K562 (cell line): Measurements from ENCODE around the gene LIMS2. TPM values are rescaled to one million over a fixed set of nuclear protein-coding genes. Genes with fewer than 3 reads are reported as not detected.

ENCODE experiments used
- ATAC-seq: fragments of 200-7000 bp; cut with Tn5 transposase; 3 replicates; pipeline ENCODE4 v1.9.1; 2020; ENCODE audit warnings: moderate library complexity
- BruUV-seq: library from RNA; stranded (reverse); fragments of 400-500 nt; replicated peaks from 2 replicates; lab custom pipeline; 2021; lab: Mats Ljungman, UMichigan
- CTCF ChIA-PET: fragments of 300-600 bp; formaldehyde crosslinking; extraction: SDS; loops from one replicate; lab custom pipeline; 2021; ENCODE audit warnings: low intra/inter-chr PET ratio; lab: Yijun Ruan, JAX
- POLR2A ChIA-PET: fragments of 300-600, 350-650 bp; sonication (Branson Sonifier 250); formaldehyde crosslinking; extraction: SDS; loops from one replicate; lab custom pipeline; 2021; ENCODE audit warnings: antibody characterized with exemption, inconsistent platforms; lab: Yijun Ruan, JAX
- DNase-seq, 4 experiments: peaks; one replicate each; pipeline versions ENCODE4 v3.0.0 to v3.0.0-alpha.2; 2011 to 2018; ENCODE audit warnings: low spot score in 3 of 4, mixed read lengths in 3 of 4; ENCODE audit errors: extremely low read depth in 1 of 4
- FAIRE-seq: peaks from 2 replicates; lab custom pipeline; 2011; peaks lifted over from hg19 to GRCh38; lab: Jason Lieb, UNC
- H2AFZ ChIP-seq: 2 replicates; pipeline ENCODE4 v1.6.0; 2011; ENCODE audit warnings: low read depth, low read length, control low read depth, inconsistent platforms
- H3K27ac ChIP-seq: fragments of 200-600 bp; 3 replicates; pipeline ENCODE4 v1.8.0; 2011; ENCODE audit warnings: low read depth, mild to moderate bottlenecking, control low read depth, inconsistent platforms, low read length, moderate library complexity, mixed read lengths; ENCODE audit errors: extremely low read depth
- H3K27me3 ChIP-seq, 2 experiments: fragments of 300-600 bp in 1 of 2; 2 replicates in 1 of 2; 3 replicates in 1 of 2; pipeline versions ENCODE4 v1.6.0 to v1.8.0; 2011; ENCODE audit warnings: inconsistent platforms in 2 of 2, low read length in 2 of 2, mild to moderate bottlenecking in 1 of 2, mixed read lengths in 1 of 2, moderate library complexity in 1 of 2; ENCODE audit not compliant: control insufficient read depth in 2 of 2, insufficient read depth in 2 of 2
- H3K36me3 ChIP-seq: fragments of 300-600 bp; 3 replicates; pipeline ENCODE4 v1.8.0; 2011; ENCODE audit warnings: mild to moderate bottlenecking, low read length, inconsistent platforms; ENCODE audit not compliant: control insufficient read depth, insufficient read depth
- H3K4me1 ChIP-seq, 2 experiments: fragments of 200-600 bp in 1 of 2; replicated peaks in 1 of 2; 2 replicates in 1 of 2; 3 replicates in 1 of 2; pipeline versions ENCODE4 v1.5.1 to v1.8.0; 2011; ENCODE audit warnings: inconsistent platforms in 2 of 2, low read length in 2 of 2, mild to moderate bottlenecking in 1 of 2, mixed read lengths in 1 of 2, moderate library complexity in 1 of 2; ENCODE audit not compliant: control insufficient read depth in 2 of 2, insufficient read depth in 2 of 2
- H3K4me2 ChIP-seq: 2 replicates; pipeline ENCODE4 v1.6.1; 2011; ENCODE audit warnings: low read length, control low read depth, inconsistent platforms, mixed read lengths; ENCODE audit not compliant: insufficient read depth
- H3K4me3 ChIP-seq: fragments of 200-600 bp; sonication (generic), shearing (Covaris generic); 2 replicates; pipeline ENCODE4 v1.5.1; 2016; ENCODE audit warnings: control low read depth, inconsistent platforms
- H3K79me2 ChIP-seq: fragments of 200-600 bp; 3 replicates; pipeline ENCODE4 v1.8.0; 2011; ENCODE audit warnings: low read length, inconsistent platforms; ENCODE audit not compliant: control insufficient read depth, insufficient read depth
- H3K9ac ChIP-seq, 2 experiments: 2 replicates each; pipeline versions ENCODE4 v1.6.0 to v1.6.1; 2011; ENCODE audit warnings: low read depth in 2 of 2, low read length in 2 of 2, control low read depth in 1 of 2, inconsistent platforms in 1 of 2, mild to moderate bottlenecking in 1 of 2, mixed read lengths in 1 of 2; ENCODE audit not compliant: insufficient read depth in 1 of 2
- H3K9me1 ChIP-seq: one replicate; pipeline ENCODE4 v1.6.0; 2011; ENCODE audit warnings: inconsistent platforms, mild to moderate bottlenecking, low read length, moderate library complexity; ENCODE audit not compliant: control insufficient read depth, insufficient read depth
- H3K9me3 ChIP-seq: replicated peaks from 2 replicates; pipeline ENCODE4 v1.5.1; 2011; ENCODE audit warnings: low read depth, low read length, inconsistent platforms; ENCODE audit not compliant: control insufficient read depth, insufficient read depth
- H4K20me1 ChIP-seq: replicated peaks from 2 replicates; pipeline ENCODE4 v1.6.1; 2011; ENCODE audit warnings: low read length, inconsistent platforms, mixed read lengths; ENCODE audit not compliant: control insufficient read depth, insufficient read depth
- CBFA2T3 ChIP-seq: fragments of 450-650 bp; IDR thresholded peaks from 2 replicates; pipeline ENCODE4 v1.6.1; 2017
- DDX20 ChIP-seq: fragments of 450-650 bp; IDR thresholded peaks from 2 replicates; pipeline ENCODE4 v1.6.1; 2016; ENCODE audit warnings: missing genetic modification characterization, low read depth, mild to moderate bottlenecking, missing compliant biosample characterization, moderate library complexity
- ELF2 ChIP-seq: fragments of 250-450 bp; sonication (Bioruptor Pico); IDR thresholded peaks from 2 replicates; pipeline ENCODE4 v1.5.0; 2021; ENCODE audit warnings: mild to moderate bottlenecking
- EP300 ChIP-seq: IDR thresholded peaks from 2 replicates; pipeline ENCODE4 v1.6.1; 2012; ENCODE audit warnings: low read length, improper control_type of control experiment
- HLTF ChIP-seq: fragments of 450-650 bp; IDR thresholded peaks from 2 replicates; pipeline ENCODE4 v1.6.1; 2016
- MECOM ChIP-seq: fragments of 250-450 bp; sonication (Bioruptor Pico); IDR thresholded peaks from 2 replicates; pipeline ENCODE4 v1.8.0; 2022; ENCODE audit warnings: inconsistent platforms
- NUFIP1 ChIP-seq: fragments of 450-650 bp; IDR thresholded peaks from 2 replicates; pipeline ENCODE4 v1.6.1; 2018; ENCODE audit not compliant: partially characterized antibody
- PTRF ChIP-seq: fragments of 450-650 bp; IDR thresholded peaks from 2 replicates; pipeline ENCODE4 v1.6.1; 2016; ENCODE audit warnings: mild to moderate bottlenecking, missing genetic modification characterization, missing compliant biosample characterization
- SIN3A ChIP-seq, 2 experiments: fragments of 150-350 bp in 1 of 2; IDR thresholded peaks; 2 replicates each; pipeline ENCODE4 v1.6.1; 2011 to 2016; ENCODE audit warnings: borderline replicate concordance in 2 of 2, low read depth in 2 of 2, low read length in 2 of 2, mild to moderate bottlenecking in 2 of 2, moderate library complexity in 2 of 2; ENCODE audit not compliant: control insufficient read depth in 1 of 2
- SMARCB1 ChIP-seq: IDR thresholded peaks from 2 replicates; pipeline ENCODE4 v1.6.1; 2011; ENCODE audit warnings: improper control_type of control experiment, low read depth; ENCODE audit not compliant: insufficient read length
- ZNF212 ChIP-seq: fragments of 450-650 bp; formaldehyde crosslinking; IDR thresholded peaks from 2 replicates; pipeline ENCODE4 v1.4.0; 2020; ENCODE audit warnings: mild to moderate bottlenecking
- ZNF239 ChIP-seq: fragments of 250-450 bp; sonication (Bioruptor Pico); IDR thresholded peaks from 2 replicates; pipeline ENCODE4 v1.4.0; 2020; ENCODE audit warnings: mild to moderate bottlenecking
- ZNF766 ChIP-seq: fragments of 200-800 bp; sonication (Bioruptor generic); conservative IDR thresholded peaks from 2 replicates; pipeline ENCODE4 v1.6.1; 2016; ENCODE audit warnings: missing genetic modification characterization, missing compliant biosample characterization
- WGBS: fragments of 100-300 bp; shearing (Covaris generic); methylation state at CpG from one replicate; pipeline ENCODE4 v1.1.6; 2016; ENCODE audit warnings: low coverage, mixed read lengths; ENCODE audit not compliant: insufficient coverage; ENCODE audit errors: missing lambda C conversion rate; 5-methylcytosine and 5-hydroxymethylcytosine counted together
- in situ Hi-C: fragments of 300-500 bp; cut with MboI; formaldehyde crosslinking; loops from 4 replicates; pipeline ENCODE4 v1.15.0; 2018; ENCODE audit warnings: inconsistent platforms, mixed read lengths
- intact Hi-C: fragments of 100-400 bp; cut with micrococcal nuclease; formaldehyde crosslinking; loops from 2 replicates; pipeline ENCODE4 v1.14.2; 2022
- polyA plus RNA-seq, 8 experiments: library from polyadenylated mRNA; depleted of rRNA in 4 of 8; stranded (reverse) in 5 of 8; unstranded in 3 of 8; fragments of >200 nt; fragmentation: Nextera tagmentation in 2 of 8; fragmentation: Illumina TruSeq in 1 of 8; extraction: Ambion mirVana in 2 of 8; extraction: Trizol in 1 of 8; gene quantifications; 2 replicates each; pipeline versions ENCODE4 v1.2.1 to v1.2.3, GENCODE V29; 2011 to 2014; ENCODE audit warnings: inconsistent platforms in 1 of 8, missing spikeins in 1 of 8
- total RNA-seq, 7 experiments: library from RNA; depleted of rRNA in 6 of 7; stranded (reverse); fragments of >200 nt in 6 of 7; fragmentation: Illumina TruSeq in 2 of 7; extraction: Trizol in 2 of 7; gene quantifications; 2 replicates each; pipeline versions ENCODE4 v1.2.1 to v1.2.3, GENCODE V29; 2011 to 2021; ENCODE audit warnings: low replicate concordance in 1 of 7
- TF ChIP-seq, protein P1 (sequence below): fragments of 250-450 bp; sonication (Bioruptor Pico); IDR thresholded peaks from 2 replicates; pipeline ENCODE4 v1.4.0; 2020; ENCODE audit warnings: mild to moderate bottlenecking
- TF ChIP-seq, protein P2 (sequence below): fragments of 250-450 bp; sonication (Bioruptor Pico); IDR thresholded peaks from 2 replicates; pipeline ENCODE4 v1.5.0; 2021; ENCODE audit warnings: mild to moderate bottlenecking, borderline replicate concordance

Gene LIMS2
- total and polyA plus RNA-seq, 9 of the 15 experiments (the other 6 are each of a cell fraction or from before 2014, with no cell fraction given): 0.04 to 0.22 TPM; not detected in 7

DNA sequence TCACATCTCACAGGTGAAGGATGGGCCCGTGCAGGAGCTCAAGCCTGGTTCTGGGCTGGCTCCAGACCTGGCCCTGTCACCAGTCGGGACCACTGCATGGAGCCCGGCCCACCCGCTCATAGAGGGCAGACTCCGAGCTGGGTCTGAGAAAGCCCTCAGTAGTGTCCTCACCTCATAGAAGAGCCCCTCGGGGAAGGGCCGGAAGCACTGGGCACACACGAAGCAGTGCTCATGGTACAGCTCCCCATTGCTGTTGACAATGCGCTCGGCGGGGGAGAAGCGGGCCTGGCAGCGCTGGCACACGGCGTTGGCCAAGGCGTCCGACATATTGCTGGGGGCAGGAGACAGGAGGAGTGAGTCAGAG lies 18.1 kb downstream of the LIMS2 start (continued):
- TF ChIP-seq SIN3A (IDR thresholded peaks at IDR 0.05; ENCODE audit: borderline replicate concordance in 2 of 2, control insufficient read depth in 1 of 2, low read depth in 2 of 2, low read length in 2 of 2): no peak
- TF ChIP-seq ELF2 (CRISPR knock-in tag): no peak
- TF ChIP-seq MECOM (CRISPR knock-in tag): no peak
- TF ChIP-seq EP300: no peak

DNA sequence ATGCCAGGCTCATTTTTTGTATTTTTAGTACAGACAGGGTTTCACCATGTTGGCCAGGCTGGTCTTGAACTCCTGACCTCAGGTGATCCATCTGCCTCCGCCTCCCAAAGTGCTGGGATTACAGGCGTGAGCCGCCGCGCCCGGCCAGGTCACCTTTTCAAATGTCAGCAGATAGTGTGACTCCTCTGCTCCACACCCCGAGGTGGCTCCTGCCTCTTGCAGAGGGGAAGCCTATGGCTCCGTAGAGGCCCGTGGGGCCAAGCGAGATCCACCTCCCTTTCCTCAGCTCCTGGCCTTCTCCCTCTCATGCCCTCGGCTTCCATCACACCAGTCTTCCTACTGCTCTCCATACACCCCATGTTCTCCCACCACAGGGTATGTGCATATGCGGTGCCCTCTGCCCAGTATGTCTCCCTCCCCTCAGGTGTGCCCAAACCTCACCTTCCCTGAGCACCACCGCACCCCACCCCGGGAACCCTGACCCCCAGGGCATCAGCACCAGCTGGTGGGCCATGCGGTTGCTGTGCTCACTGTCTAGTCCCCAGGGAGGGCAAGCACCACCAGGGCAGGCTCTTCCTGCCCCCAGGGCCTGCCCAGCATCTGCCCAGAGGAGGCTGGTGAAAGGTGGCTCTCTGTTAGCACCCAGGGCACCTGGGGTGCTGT lies 18.6 kb downstream of the LIMS2 start:
- H3K9me1 ChIP-seq: no peaks in the 10 kb centered on the region
- no peaks in the 10 kb centered on the region; the same call in 1 of the 2 replicates for H3K9me3 ChIP-seq
- peaks cover 10% of the 10 kb centered on the region; the same call in 1 of the 2 replicates for H4K20me1 ChIP-seq
- ATAC-seq (no peak), FAIRE-seq (no peak), DNase-seq (no peak)
- no peaks in the 10 kb centered on the region for H3K79me2 ChIP-seq
- WGBS: 5% methylated on average over 11 of the region's 15 CpGs
- H3K4me3 ChIP-seq: no peak overlapping the region
- H3K9ac ChIP-seq: no peak overlapping the region; a peak in 1 of 4 replicates
- intact Hi-C loops: no loop called here
- in situ Hi-C loops: no loop called here
- H3K36me3 ChIP-seq: no peaks in the 10 kb centered on the region
- H3K4me1 ChIP-seq: peaks cover under 1 to 15% of the 10 kb centered on the region in 2 experiments; a peak in 2 of 5 replicates
- TF ChIP-seq ZNF239 (CRISPR knock-in tag) (no peak), ZNF212 (no peak), ZNF766 (CRISPR knock-in tag) (no peak), CBFA2T3 (no peak), NUFIP1 (no peak), DDX20 (tag) (no peak), SMARCB1 (no peak), HLTF (no peak), PTRF (tag) (no peak)
- TF ChIP-seq, protein P1, sequence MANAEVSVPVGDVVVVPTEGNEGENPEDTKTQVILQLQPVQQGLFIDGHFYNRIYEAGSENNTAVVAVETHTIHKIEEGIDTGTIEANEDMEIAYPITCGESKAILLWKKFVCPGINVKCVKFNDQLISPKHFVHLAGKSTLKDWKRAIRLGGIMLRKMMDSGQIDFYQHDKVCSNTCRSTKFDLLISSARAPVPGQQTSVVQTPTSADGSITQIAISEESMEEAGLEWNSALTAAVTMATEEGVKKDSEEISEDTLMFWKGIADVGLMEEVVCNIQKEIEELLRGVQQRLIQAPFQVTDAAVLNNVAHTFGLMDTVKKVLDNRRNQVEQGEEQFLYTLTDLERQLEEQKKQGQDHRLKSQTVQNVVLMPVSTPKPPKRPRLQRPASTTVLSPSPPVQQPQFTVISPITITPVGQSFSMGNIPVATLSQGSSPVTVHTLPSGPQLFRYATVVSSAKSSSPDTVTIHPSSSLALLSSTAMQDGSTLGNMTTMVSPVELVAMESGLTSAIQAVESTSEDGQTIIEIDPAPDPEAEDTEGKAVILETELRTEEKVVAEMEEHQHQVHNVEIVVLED (CRISPR knock-in tag): no peak
- TF ChIP-seq, protein P2, sequence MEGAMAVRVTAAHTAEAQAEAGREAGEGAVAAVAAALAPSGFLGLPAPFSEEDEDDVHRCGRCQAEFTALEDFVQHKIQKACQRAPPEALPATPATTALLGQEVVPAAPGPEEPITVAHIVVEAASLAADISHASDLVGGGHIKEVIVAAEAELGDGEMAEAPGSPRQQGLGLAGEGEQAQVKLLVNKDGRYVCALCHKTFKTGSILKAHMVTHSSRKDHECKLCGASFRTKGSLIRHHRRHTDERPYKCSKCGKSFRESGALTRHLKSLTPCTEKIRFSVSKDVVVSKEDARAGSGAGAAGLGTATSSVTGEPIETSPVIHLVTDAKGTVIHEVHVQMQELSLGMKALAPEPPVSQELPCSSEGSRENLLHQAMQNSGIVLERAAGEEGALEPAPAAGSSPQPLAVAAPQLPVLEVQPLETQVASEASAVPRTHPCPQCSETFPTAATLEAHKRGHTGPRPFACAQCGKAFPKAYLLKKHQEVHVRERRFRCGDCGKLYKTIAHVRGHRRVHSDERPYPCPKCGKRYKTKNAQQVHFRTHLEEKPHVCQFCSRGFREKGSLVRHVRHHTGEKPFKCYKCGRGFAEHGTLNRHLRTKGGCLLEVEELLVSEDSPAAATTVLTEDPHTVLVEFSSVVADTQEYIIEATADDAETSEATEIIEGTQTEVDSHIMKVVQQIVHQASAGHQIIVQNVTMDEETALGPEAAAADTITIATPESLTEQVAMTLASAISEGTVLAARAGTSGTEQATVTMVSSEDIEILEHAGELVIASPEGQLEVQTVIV (CRISPR knock-in tag): no peak
- no TSS peak for BruUV-seq
- POLR2A ChIA-PET: interaction anchor here (0.6 to 0.7 kb wide), 4 partner anchors 10 to 379 kb away, joined by 3 read pairs; no protein-coding TSS in a partner anchor
- no peak overlapping the region for H3K4me2 ChIP-seq
- CTCF ChIA-PET: no interaction called here
- no peak overlapping the region for H2AFZ ChIP-seq
- peaks cover 43 to 72% of the 10 kb centered on the region in 2 experiments for H3K27me3 ChIP-seq
- H3K27ac ChIP-seq: no peak overlapping the region
